ENCODE data around the gene PTER. TPM values are rescaled to one million over a fixed set of nuclear protein-coding genes. Genes with fewer than 3 reads are reported as not detected.

The PTER gene
- total RNA-seq, 1 donor: 20.5 TPM

DNA sequence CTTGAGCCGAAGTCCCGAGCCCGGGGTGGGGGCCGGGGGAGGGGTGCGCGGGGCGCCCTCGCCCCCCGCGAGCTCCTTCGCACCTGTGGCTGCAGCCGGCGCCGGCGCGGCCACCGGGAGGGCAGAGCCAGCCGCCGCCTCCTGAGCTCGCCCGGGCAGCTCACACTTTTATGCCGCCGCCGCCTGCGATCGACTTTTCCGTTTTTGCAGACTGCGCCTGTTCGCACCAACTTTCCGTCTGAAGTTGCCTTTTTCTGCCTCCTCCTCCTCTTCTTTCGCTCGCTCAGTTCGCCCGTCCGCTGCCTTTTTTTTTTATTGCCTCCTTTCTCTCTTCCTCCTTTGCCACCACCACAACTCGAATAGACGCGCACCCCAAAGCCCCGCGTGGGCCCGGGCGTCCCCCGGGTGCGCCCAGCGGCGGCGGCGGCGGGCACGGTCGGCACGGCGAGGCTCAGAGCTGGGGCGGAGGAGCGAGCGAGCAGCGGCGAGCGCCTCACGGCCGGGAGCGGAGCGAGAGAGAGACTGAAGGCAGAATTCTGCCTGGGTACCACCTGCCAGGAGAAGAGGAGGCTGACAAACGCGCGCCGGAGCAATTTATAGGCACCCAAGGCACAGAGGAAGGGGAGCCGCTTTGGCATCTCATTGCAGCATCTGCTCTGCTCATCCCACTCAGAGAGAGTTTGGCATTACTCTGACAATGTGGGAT is 84.7 kb downstream of the PTER start, which contains the start of gene C1QL3:
C1QL3 (minus strand) TSS at position 569 of the 706 bp plus-strand sequence. CDS start 814 bp downstream, outside the sequence.
- TF ChIP-seq CTCF (IDR thresholded peaks at IDR 0.05; ENCODE audit: insufficient read depth, low read length): no peak
- DNase-seq (ENCODE audit: low read depth): peak; percentile 15
- peak within 1 kb of the TSS; percentile 57 for H3K4me3 ChIP-seq (ENCODE audit: low read depth, low read length)

- TF ChIP-seq CTCF (IDR thresholded peaks at IDR 0.05; ENCODE audit: insufficient read depth, low read length): no peak
- no peak overlapping the region for H3K4me3 ChIP-seq (ENCODE audit: low read depth, low read length)
- DNase-seq (ENCODE audit: low read depth): no peak
These were observed 90.6 kb downstream of the PTER start for GRCh38 chr10:16527452-16527851.

DNA sequence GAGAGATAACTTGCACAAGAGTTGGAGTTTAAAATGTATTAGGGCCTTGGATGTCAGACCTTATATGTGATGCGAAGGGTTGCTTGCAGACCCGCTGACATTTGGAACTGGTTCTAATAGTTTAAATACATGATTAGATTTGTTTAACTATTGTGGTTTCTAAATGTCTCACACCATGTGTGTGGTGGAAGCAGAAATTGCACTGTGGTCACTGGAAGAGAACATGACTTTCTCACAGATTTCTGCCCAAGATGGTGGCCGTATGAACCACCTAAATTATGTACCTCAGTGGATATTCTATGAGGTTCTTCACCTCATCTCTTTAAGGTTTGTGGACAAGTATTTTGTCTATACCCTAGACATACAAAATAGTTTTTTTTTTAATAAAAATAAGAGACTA is 93.0 kb downstream of the PTER start:
- no peak overlapping the region for H3K4me3 ChIP-seq (ENCODE audit: low read depth, low read length)
- TF ChIP-seq CTCF (IDR thresholded peaks at IDR 0.05; ENCODE audit: insufficient read depth, low read length): no peak
- DNase-seq (ENCODE audit: low read depth): no peak

- no peak for DNase-seq (ENCODE audit: low read depth)
- H3K4me3 ChIP-seq (ENCODE audit: low read depth, low read length): no peak overlapping the region
- TF ChIP-seq CTCF (IDR thresholded peaks at IDR 0.05; ENCODE audit: insufficient read depth, low read length): no peak
These were observed 99.3 kb downstream of the PTER start for GRCh38 chr10:16536155-16536554.

- DNase-seq (ENCODE audit: low read depth): no peak
- TF ChIP-seq CTCF (IDR thresholded peaks at IDR 0.05; ENCODE audit: insufficient read depth, low read length): no peak
- H3K4me3 ChIP-seq (ENCODE audit: low read depth, low read length): no peak overlapping the region
These were observed 107.3 kb downstream of the PTER start for GRCh38 chr10:16544099-16544498.

- H3K4me3 ChIP-seq (ENCODE audit: low read depth, low read length): no peak overlapping the region
- DNase-seq (ENCODE audit: low read depth): no peak
- no peak for TF ChIP-seq CTCF (IDR thresholded peaks at IDR 0.05; ENCODE audit: insufficient read depth, low read length)
These were observed 107.8 kb downstream of the PTER start for GRCh38 chr10:16544591-16544990.

Measured in fibroblast of the aortic adventitia (primary cell).